DMS114 treated with DMSO at 0.1 percent for 48 hours (cell line): ENCODE data around the gene JADE3.
"Not testable (repeated sequence)": the region's sequence is repeated elsewhere in the genome, so short reads cannot be mapped to it uniquely, and the experiment has no call there.

Source experiments
- DNase-seq: peaks from one replicate; lab custom pipeline; 2025; ENCODE audit not compliant: unreplicated experiment; lab: John Stamatoyannopoulos, UW

The JADE3 gene

DNA sequence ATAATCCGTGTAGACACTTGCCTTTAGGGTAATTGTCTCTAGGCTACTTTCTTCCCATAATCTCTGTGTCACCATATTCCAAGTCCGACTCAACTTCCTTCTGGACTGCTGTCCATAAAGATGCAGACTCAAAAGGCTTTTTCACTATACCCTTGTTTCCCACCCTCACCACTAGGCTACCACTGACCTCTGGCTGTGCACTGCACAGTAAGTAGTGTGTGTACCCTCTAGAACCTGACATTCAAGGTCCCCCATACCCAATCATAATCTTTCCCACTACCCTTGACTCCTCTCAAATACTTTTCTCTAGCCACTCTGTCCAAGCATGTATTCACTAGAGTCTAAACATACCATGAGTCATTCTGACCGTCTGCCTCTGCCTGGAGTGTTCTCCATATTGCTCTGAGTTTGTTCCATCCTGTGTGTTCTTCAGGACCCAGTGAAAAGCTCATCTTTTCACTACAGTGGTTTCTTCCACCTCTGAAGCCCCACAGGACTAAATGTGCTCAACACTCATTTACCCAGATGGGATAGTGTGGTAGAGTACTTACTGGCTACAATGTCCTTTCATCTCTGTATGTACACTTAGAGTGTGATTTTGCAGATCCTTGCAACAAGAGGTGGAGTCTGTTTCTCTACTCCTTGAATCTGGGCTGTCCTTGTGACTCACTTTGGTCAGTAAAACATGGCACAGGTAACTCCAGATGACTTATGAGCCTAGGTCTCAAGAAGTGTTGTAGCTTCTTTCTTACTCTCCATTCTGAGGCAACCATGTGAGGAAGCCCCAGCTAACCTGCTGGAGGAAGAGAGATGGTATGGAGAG is 17.4 kb downstream of the JADE3 start:
- DNase-seq = no peak

- no peak for DNase-seq
Observed at GRCh38 chrX:46935295-46935694, 23.1 kb downstream of the JADE3 start.

- no peak for DNase-seq
Observed at GRCh38 chrX:46938589-46938988, 26.4 kb downstream of the JADE3 start.

GRCh38 chrX:46941341-46941740 is 29.1 kb downstream of the JADE3 start:
- DNase-seq = no peak

DNA sequence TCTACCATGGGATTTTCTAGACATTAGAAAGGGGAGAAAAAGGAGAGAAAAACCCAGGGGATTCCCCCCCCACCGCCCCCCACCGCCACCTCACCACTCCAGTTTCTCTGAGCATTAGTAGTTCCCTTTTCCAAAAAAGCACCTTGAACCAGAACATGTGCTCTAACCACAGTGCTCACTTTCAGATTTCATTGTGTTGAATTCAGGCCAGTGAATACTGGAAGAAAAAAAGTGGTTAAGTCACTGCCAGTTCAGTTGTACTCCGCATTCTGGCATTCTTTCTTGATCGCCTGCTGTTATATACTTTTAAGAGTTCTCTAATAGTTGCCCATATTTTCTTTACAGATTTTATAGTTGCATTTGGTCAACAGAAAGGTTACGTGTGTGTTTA is 40.9 kb downstream of the JADE3 start:
- no peak for DNase-seq

DNA sequence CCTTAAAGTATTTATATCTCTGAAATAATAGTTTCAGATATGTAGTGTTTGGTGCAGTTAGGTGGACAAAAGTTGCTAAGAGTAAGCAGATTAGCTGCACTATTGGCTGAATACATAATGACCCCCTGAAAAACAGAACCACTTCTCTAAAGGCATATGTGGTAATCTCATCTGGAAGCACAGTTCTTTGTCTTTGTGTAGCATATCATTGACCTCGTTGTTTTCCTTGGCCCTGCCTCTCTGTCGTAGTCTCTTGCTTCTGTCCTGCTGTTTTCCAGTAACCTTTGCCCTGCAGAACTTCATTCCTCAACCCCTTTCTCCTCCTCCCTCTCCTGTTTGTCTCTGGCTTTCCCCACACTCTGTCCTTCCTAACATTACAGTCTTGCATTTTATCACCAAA is 41.4 kb downstream of the JADE3 start:
- DNase-seq = no peak

DNA sequence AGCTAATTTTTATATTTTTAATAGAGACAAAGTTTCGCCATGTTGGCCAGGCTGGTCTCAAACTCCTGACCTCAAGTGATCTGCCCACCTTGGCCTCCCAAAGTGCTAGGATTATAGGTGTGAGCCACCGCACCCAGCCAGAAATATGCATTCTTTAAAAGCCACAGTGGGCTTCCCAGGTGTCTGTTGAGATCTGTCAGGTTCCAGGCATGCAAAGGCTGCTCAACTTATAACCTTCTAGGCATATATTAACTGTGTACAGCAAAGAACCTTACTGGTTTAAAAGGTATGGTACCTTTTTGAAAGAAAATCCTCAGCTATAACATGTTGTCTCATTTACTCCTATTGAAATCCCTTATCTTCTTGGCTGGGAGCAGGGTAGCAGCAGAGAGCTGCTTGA is 42.5 kb downstream of the JADE3 start:
- DNase-seq = no peak

DNA sequence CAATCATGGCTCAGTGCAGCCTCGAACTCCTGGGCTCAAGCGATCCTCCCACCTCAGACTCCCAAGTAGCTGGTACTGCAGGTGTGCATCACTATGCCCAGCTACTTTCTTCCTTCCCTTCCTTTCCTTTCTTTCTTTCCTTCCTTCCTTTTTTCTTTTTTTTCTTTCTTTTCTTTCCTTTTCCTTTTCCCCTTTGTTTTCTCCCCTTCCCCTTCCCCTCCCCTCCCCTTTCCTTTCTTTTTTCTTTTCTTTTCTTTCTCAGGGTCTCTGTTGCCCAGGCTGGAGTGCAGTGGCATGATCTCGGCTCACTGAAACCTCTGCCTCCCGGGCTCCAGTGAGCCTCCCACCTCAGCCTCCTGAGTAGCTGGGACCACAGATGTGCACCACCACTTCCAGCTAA is 44.4 kb downstream of the JADE3 start:
- DNase-seq = not testable (repeated sequence)

- DNase-seq = no peak
Observed at GRCh38 chrX:46957297-46957696, 45.1 kb downstream of the JADE3 start.

DNA sequence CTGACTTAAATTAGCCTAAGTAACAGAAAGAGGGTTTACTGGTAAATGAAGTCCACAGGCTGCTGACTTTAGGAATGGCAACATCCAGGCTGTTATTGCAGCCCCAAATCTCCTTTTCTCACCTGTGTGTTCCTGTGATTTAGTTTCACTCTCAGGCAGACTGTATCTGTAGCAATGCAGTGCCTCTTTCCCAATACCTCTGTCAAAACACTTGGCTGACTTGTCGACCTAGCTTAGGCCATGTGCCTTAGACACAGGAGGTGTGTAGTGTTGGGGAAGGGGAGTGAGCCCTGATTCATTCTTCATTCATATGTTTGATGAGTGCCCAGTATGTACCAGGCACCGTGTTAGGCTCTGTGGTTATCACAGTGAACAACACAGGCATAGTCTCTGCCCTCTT is 46.9 kb downstream of the JADE3 start:
- DNase-seq = no peak

DNA sequence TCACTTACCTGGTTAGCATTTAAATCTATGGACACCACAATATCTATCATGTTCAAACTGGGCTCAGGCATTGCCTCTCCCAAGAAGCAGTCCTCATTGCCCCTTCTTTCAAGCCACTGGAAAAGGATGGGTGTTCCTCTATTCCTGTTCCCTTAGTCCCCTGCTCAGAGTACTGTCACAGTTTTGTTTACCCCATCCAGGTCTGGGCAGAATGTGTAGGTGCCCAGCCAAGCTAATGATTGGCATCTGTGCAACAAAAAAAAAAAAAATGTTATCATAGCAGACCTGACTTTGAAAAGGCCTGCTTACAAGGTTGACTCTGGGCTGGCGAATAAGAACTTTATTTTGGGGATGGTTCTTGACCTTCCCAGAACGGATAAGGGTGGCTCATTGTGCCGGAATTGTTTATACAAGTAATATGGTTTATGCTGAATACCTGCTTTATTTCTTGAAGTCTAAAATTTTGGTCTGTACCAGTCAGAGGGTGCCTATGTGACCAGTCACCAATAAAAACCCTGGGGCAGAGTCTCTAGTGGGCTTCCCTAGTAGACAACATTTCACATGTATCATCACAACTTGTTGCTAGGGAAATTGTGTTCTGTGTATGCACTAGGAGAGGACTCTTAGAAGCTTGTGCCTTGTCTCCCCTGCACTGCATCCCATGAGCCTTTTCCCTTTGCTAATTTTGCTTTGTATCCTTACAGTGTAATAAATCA is 47.9 kb downstream of the JADE3 start:
- DNase-seq = no peak

DNA sequence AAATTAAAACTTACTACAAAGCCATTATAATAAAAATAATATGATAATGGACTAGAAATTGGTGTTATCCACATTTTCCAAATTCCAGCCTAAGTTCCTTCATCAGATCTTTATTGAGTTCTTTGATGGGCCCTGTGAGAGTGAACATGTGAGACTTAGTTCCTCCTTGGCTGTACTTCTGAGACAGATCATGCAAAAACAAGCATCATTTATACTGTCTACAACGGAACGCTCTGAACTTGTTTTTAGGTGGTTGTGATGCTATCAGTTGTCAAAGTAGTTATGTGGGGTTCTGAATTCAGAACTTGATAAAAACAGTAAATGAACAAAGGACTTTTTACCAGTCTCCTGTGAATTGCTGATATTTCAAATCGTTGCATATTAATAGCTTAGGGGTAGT is 48.9 kb downstream of the JADE3 start:
- no peak for DNase-seq

DNA sequence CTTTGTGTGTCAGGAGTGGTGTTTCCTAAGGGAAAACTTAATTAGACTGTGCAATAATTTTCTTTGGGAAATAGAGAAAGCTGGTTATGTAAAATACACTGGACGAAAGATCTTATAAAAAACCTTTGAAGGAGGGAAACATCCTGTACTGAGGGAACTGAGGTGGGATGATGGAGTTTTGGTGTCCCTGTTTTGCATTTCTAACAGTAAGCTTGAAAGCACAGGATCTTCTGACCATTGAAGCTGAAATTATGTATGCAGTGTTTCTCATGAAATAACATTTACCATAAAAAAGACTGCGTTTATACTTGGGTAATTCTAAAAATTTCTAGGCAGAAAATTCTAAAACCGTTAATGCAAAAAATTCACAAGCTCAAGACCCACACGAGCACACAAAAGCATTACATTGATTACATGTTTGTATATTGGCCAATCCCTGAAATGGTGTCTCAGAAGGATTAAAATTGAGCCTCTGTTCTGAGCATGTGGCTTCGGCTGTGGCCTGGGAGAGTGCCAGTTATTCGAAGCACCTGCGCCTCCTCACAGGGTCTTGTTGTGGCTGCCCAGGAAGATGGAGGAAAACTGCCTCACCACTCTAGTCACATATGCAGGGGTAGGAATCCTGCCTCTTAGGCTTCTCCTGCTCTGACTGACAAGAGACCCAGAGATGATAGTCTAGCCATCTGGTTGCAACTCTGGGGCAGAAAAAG is 49.5 kb downstream of the JADE3 start:
- DNase-seq = no peak

DNA sequence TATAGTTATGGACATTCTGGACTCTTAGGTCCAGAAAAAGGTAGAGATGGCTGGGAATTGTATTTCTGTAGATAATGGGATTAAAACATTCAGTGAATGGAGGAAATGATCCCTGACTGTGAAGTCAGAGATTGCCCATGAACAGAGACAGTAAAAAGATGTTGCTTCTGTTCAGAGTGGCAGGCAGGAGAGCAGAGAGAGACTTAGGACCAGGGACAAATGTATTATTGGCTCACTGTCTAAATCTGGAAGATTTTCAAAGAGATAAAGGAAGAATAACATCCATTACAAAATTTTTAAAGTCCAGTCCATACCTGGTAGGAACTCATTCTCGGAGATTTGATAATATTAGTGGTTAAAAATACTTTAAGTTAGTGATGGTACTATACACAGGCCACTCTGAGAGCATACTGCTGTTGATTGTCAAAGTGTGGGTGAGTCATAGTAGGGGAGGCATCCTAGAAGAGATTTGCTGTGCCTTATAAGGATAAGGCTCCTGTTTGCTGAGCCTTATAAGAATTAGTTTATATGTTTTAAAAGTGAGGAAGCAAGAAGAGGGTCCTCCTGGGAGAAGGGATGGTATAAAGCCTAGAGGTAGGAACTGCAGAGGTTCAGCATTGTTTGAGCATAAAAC is 53.0 kb downstream of the JADE3 start:
- DNase-seq = no peak

GRCh38 chrX:46967547-46967946 is 55.3 kb downstream of the JADE3 start:
- DNase-seq = no peak

- not testable (repeated sequence) for DNase-seq
Observed at GRCh38 chrX:46977046-46977445, 64.8 kb downstream of the JADE3 start.

DNA sequence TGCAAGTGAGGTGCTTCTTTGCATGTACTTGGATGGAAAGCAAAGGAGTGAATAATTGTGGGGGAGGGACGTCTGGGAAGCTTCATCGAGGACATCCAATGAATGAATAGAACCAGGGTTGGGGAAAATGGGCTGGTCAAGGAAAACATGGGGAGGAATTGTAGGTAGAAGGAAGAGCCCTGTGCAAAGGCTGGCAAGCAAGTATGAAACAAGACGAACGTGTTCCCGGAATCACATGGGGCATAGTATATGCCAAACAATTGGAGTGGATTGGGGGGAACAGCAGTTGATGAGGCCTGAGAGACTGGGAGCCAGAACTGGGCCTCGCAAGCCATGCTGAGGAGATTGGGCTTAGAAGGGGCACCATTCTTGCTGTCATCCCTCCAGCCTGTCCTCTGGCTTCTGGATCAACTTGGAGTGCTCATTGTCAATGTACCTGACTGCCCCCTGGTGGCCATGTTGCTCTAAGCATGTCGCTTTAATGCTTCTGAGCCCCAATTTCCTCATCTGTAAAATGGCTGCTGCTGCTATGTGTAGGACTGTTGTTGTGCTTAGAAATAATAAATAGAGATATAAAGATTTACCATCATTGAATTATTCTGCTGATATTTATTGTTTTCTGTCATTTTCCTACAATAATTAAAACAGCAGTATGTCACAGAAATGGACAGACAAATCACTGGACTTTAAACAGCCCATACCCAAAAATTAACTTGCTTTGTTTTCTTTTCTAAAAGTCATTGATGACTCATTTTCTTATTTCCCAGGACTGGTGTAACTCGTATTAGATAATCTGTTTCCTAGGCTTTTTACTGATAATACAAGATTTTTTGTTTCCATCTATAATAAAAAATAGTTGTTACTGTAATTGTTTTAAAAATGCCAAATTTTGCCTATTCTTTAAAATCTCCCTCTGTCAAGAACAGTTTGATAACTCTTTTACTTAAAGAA is 66.4 kb downstream of the JADE3 start:
- DNase-seq = peak; percentile 1

- DNase-seq = no peak
Observed at GRCh38 chrX:46984705-46985104, 72.5 kb downstream of the JADE3 start.

DNA sequence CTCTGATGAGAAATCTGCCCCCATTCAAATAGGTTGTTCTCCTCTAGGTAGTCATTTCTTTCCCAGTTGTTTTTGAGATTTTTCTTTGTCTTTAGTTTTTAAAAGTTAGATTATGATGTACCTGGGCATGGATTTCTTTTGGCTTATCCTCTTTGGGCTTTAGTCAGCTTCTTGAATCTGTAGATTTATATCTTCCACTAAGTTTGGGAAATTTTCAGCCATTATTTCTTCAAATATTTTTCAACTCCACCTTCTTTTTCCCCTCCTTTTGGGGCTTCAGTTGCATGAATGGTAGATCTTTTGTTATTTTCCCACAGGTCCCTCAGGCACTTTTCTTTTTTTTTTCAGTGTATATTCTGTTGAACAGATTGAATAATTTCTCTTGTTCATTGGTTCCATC is 77.3 kb downstream of the JADE3 start:
- no peak for DNase-seq

DNA sequence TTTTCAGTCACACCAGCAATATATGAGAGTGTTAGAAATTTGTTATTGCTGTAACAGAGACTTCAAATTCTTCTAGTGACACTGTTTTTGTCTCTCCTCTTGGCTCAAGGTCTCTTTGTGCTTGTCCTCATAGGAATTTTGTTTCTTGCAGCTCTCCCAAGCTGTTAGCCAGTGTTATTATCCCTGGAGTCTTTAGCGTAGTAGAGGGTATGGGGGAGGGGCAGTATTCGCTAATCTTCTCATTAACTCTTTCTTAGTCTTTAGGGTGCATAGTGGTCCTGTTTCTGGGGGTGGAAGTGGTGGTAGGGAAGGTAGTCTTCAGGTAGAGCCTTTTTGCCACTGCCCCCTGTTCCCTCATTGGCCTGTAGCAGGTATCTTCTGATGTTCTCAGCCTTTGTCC is 79.4 kb downstream of the JADE3 start:
- no peak for DNase-seq
